HFF-Myc (cell line): ENCODE measurements around the gene RBM3.

Experiments
- DNase-seq: peaks from one replicate; pipeline ENCODE4 v3.0.0-alpha.2; 2011; ENCODE audit warnings: low read depth; ENCODE audit errors: extremely low read depth
- H3K4me3 ChIP-seq: replicated peaks from 2 replicates; pipeline ENCODE4 v1.5.1; 2011; ENCODE audit warnings: low read depth, mild to moderate bottlenecking, control low read depth, low read length
- CTCF ChIP-seq: IDR thresholded peaks from 2 replicates; pipeline ENCODE4 v1.5.1; 2012; ENCODE audit warnings: mild to moderate bottlenecking, low read depth, low read length, control low read depth; ENCODE audit errors: missing control alignments

The RBM3 gene

GRCh38 chrX:48578661-48579128 is 4.4 kb downstream of the RBM3 start:
- TF ChIP-seq CTCF: no peak
- no peak for DNase-seq
- no peak overlapping the region for H3K4me3 ChIP-seq

GRCh38 chrX:48579259-48579658 is 5.0 kb downstream of the RBM3 start:
- no peak for DNase-seq
- H3K4me3 ChIP-seq: no peak overlapping the region
- no peak for TF ChIP-seq CTCF

GRCh38 chrX:48580662-48581061 is 6.4 kb downstream of the RBM3 start:
- no peak for DNase-seq
- no peak for TF ChIP-seq CTCF
- no peak overlapping the region for H3K4me3 ChIP-seq

GRCh38 chrX:48584698-48585097 is 10.4 kb downstream of the RBM3 start:
- H3K4me3 ChIP-seq: no peak overlapping the region
- no peak for DNase-seq
- TF ChIP-seq CTCF: no peak

- no peak overlapping the region for H3K4me3 ChIP-seq
- DNase-seq: no peak
- no peak for TF ChIP-seq CTCF
Measured at GRCh38 chrX:48589482-48590162, 15.3 kb downstream of the RBM3 start.

GRCh38 chrX:48590203-48591103 is 16.2 kb downstream of the RBM3 start:
- TF ChIP-seq CTCF: no peak
- H3K4me3 ChIP-seq: no peak overlapping the region
- no peak for DNase-seq
